Liver (tissue), 9 donors: ENCODE results near the gene MACROD1. TPM values are rescaled to one million over a fixed set of nuclear protein-coding genes. Genes with fewer than 3 reads are reported as not detected.

Source experiments
- DNase-seq: peaks from one replicate; pipeline ENCODE4 v3.0.0-alpha.2; 2017; ENCODE audit warnings: low spot score
- H3K27ac ChIP-seq, 2 donors: one replicate each; pipeline ENCODE4 v1.7.0; 2013; ENCODE audit warnings: inconsistent platforms in 2 of 2, low read length in 2 of 2, control low read depth in 1 of 2, low read depth in 1 of 2, mild to moderate bottlenecking in 1 of 2
- H3K27me3 ChIP-seq, 4 donors: one replicate each; pipeline versions ENCODE4 v1.6.1 to v1.7.0; 2013; ENCODE audit warnings: low read length in 3 of 4, inconsistent platforms in 1 of 4, mild to moderate bottlenecking in 1 of 4, moderate library complexity in 1 of 4; ENCODE audit not compliant: control insufficient read depth in 4 of 4, insufficient read depth in 4 of 4
- H3K36me3 ChIP-seq, 4 donors: one replicate each; pipeline versions ENCODE4 v1.6.1 to v1.7.0; 2013; ENCODE audit warnings: low read length in 3 of 4, mild to moderate bottlenecking in 3 of 4, low read depth in 1 of 4, moderate library complexity in 1 of 4; ENCODE audit not compliant: control insufficient read depth in 4 of 4, insufficient read depth in 3 of 4
- H3K4me1 ChIP-seq, 4 donors: one replicate each; pipeline versions ENCODE4 v1.6.1 to v1.7.0; 2013; ENCODE audit warnings: low read length in 3 of 4, mild to moderate bottlenecking in 3 of 4, moderate library complexity in 1 of 4; ENCODE audit not compliant: control insufficient read depth in 4 of 4, insufficient read depth in 4 of 4
- H3K4me3 ChIP-seq, 3 donors: one replicate each; pipeline versions ENCODE4 v1.6.1 to v1.7.0; 2013; ENCODE audit warnings: low read length in 3 of 3, control low read depth in 1 of 3, low read depth in 1 of 3, mild to moderate bottlenecking in 1 of 3
- H3K9ac ChIP-seq, 2 donors: one replicate each; pipeline ENCODE4 v1.7.0; 2013; ENCODE audit warnings: low read length in 2 of 2, mild to moderate bottlenecking in 2 of 2, moderate library complexity in 2 of 2, control low read depth in 1 of 2, low read depth in 1 of 2
- H3K9me3 ChIP-seq, 4 donors: one replicate each; pipeline versions ENCODE4 v1.6.1 to v1.7.0; 2013; ENCODE audit warnings: low read length in 3 of 4; ENCODE audit not compliant: control insufficient read depth in 4 of 4
- EGR1 ChIP-seq, 2 donors: IDR thresholded peaks; 2 replicates each; pipeline ENCODE4 v1.6.1; 2016 to 2018; ENCODE audit warnings: antibody characterized with exemption in 2 of 2, low read depth in 2 of 2
- FOXA1 ChIP-seq: IDR thresholded peaks from 2 replicates; pipeline ENCODE4 v1.6.1; 2016; ENCODE audit warnings: antibody characterized with exemption
- FOXA2 ChIP-seq: IDR thresholded peaks from 2 replicates; pipeline ENCODE4 v1.6.1; 2016; ENCODE audit warnings: antibody characterized with exemption
- GABPA ChIP-seq, 2 donors: IDR thresholded peaks in 1 of 2; conservative IDR thresholded peaks in 1 of 2; 2 replicates each; pipeline ENCODE4 v1.6.1; 2016; ENCODE audit warnings: antibody characterized with exemption in 2 of 2, mild to moderate bottlenecking in 1 of 2, moderate library complexity in 1 of 2
- HNF4A ChIP-seq, 2 donors: conservative IDR thresholded peaks; 2 replicates each; pipeline ENCODE4 v1.6.1; 2016; ENCODE audit warnings: antibody characterized with exemption in 2 of 2, mild to moderate bottlenecking in 2 of 2
- HNF4G ChIP-seq: IDR thresholded peaks from 2 replicates; pipeline ENCODE4 v1.6.1; 2016; ENCODE audit warnings: antibody characterized with exemption
- JUND ChIP-seq, 2 donors: IDR thresholded peaks; 2 replicates each; pipeline ENCODE4 v1.6.1; 2016; ENCODE audit warnings: antibody characterized with exemption in 2 of 2
- RAD21 ChIP-seq, 2 donors: IDR thresholded peaks; 2 replicates each; pipeline ENCODE4 v1.6.1; 2016; ENCODE audit warnings: antibody characterized with exemption in 2 of 2, mild to moderate bottlenecking in 2 of 2
- RXRA ChIP-seq, 2 donors: IDR thresholded peaks; 2 replicates each; pipeline ENCODE4 v1.6.1; 2017 to 2018; ENCODE audit warnings: antibody characterized with exemption in 2 of 2, mild to moderate bottlenecking in 1 of 2
- SP1 ChIP-seq: IDR thresholded peaks from 2 replicates; pipeline ENCODE4 v1.6.1; 2018; ENCODE audit warnings: antibody characterized with exemption, mild to moderate bottlenecking
- TAF1 ChIP-seq: conservative IDR thresholded peaks from 2 replicates; pipeline ENCODE4 v1.6.1; 2016; ENCODE audit warnings: antibody characterized with exemption, mild to moderate bottlenecking
- YY1 ChIP-seq: IDR thresholded peaks from 2 replicates; pipeline ENCODE4 v1.6.1; 2016; ENCODE audit warnings: antibody characterized with exemption, mild to moderate bottlenecking
- WGBS: extraction: QIAGEN DNeasy Blood & Tissue Kit; methylation state at CpG from one replicate; pipeline ENCODE4 v1.1.7; 2013; 5-methylcytosine and 5-hydroxymethylcytosine counted together
- polyA plus RNA-seq, 2 donors: library from polyadenylated mRNA; stranded (reverse) in 1 of 2; unstranded in 1 of 2; fragments of 200-250 nt in 1 of 2; fragments of >200 nt in 1 of 2; fragmentation: Nextera tagmentation in 1 of 2; extraction: Ambion mirVana in 1 of 2; gene quantifications; one replicate each; pipeline versions ENCODE4 v1.2.1 to v1.2.3, GENCODE V29; 2013 to 2015
- total RNA-seq, 2 donors: library from RNA; depleted of rRNA; stranded (reverse); fragments of >200 nt; gene quantifications; one replicate each; pipeline ENCODE4 v1.2.3, GENCODE V29; 2014
- TF ChIP-seq, protein P1 (sequence below): IDR thresholded peaks from 2 replicates; pipeline ENCODE4 v1.6.1; 2016; ENCODE audit warnings: antibody characterized with exemption
- TF ChIP-seq, protein P2 (sequence below): IDR thresholded peaks from 2 replicates; pipeline ENCODE4 v1.6.1; 2016; ENCODE audit warnings: antibody characterized with exemption
- TF ChIP-seq, protein P3 (sequence below): IDR thresholded peaks from 2 replicates; pipeline ENCODE4 v1.6.1; 2016; ENCODE audit warnings: antibody characterized with exemption
- TF ChIP-seq, protein P4 (sequence below): IDR thresholded peaks from 2 replicates; pipeline ENCODE4 v1.6.1; 2016; ENCODE audit warnings: antibody characterized with exemption, mild to moderate bottlenecking
- donor health status: healthy.
- donor health status: healthy.
- donor health status: healthy.
- donor health status: healthy.
- donor health status: healthy.

Gene MACROD1
- total and polyA plus RNA-seq, 4 donors, result 8.9 to 25.9 (median 13.1) TPM

DNA sequence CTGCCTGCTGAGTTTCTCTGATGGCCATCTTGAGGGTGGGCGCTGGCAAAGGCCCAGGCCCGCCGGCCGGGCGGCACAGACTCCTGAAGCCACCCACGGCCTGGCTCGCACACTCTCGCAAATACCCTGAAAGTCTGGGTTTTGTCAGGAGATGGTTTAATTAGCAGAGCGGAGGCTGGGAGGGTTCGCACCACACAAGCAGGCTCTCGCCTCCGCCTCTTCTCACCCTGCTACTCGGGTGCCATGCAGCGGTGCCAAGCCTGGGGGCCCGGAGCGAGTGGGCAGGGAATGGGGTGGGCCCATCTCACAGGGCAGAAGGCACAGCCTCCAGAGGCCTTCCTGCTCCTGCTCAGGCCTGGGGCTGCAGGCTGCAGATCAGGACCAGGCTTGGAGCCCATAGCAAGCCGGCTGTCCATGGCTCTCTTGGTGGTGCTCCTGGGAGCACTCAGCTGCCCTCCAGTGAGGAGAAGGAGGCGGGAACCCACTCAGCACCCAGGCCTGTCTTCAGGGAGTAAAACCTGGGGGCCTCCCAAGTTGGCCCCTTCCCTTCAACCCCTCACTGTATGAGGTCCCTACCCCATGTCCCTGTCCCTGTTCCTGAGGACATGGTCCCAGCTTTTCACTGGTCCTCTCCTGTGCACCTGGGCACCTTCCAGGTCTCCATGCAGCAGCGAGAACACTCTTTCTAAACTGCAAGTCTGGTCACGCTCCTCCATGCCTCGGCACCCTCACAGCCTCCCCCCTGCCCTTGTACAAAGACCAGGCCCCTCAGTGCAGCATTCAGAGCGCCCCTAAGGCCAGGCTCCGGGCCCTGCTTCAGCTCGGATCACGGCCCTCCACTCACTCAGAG is 68.2 kb downstream of the MACROD1 start:
- Histone ChIP-seq H3K4me3 (no peak overlapping the region), H3K9me3 (no peaks in the 10 kb centered on the region), H3K27ac (no peak overlapping the region), H3K36me3 (no peaks in the 10 kb centered on the region), H3K27me3 (no peaks in the 10 kb centered on the region), H3K4me1 (peaks cover 1 to 16% (median 12%) of the 10 kb centered on the region in 4 donors), H3K9ac (no peak overlapping the region)
- no peak for DNase-seq
- TF ChIP-seq JUND (IDR thresholded peaks at IDR 0.05), result no peak
- TF ChIP-seq HNF4G, result no peak
- TF ChIP-seq TAF1, result no peak
- no peak for TF ChIP-seq HNF4A (conservative IDR thresholded peaks at IDR 0.05)
- no peak for TF ChIP-seq EGR1 (IDR thresholded peaks at IDR 0.05; ENCODE audit: low read depth in 2 of 2)
- TF ChIP-seq, protein P1, sequence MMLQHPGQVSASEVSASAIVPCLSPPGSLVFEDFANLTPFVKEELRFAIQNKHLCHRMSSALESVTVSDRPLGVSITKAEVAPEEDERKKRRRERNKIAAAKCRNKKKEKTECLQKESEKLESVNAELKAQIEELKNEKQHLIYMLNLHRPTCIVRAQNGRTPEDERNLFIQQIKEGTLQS, result no peak
- no peak for TF ChIP-seq FOXA2
- TF ChIP-seq YY1, result no peak
- TF ChIP-seq GABPA (IDR thresholded peaks at IDR 0.05 in 1 of 2, conservative IDR thresholded peaks at IDR 0.05 in 1 of 2), result no peak
- TF ChIP-seq, protein P2, sequence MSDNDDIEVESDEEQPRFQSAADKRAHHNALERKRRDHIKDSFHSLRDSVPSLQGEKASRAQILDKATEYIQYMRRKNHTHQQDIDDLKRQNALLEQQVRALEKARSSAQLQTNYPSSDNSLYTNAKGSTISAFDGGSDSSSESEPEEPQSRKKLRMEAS, result no peak
- WGBS, result 92% methylated on average over 25 of the region's 25 CpGs

DNA sequence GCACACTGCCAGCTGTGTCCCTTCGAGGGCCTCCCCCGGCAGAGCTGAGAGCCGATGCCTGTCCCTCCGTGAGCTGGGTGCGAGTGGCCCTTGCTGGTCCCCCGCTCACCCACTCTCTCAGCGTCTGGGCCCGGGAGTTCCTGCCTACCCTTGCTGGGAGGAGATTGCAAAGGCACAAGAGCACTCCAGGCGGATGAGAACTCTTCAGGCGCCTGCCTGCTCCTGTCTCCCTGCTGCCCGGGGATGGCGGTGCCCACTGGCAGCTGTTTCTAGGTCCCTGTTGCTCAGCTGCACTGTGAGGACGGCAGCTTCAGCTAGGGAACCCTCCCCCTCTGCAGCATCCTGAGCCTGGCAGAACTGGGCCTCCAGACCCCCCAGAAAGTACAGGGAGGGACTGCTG is 69.1 kb downstream of the MACROD1 start:
- no peak for DNase-seq
- Histone ChIP-seq H3K4me3 (no peak overlapping the region), H3K9ac (no peak overlapping the region), H3K4me1 (peaks cover 1 to 25% (median 17%) of the 10 kb centered on the region in 4 donors), H3K27me3 (no peaks in the 10 kb centered on the region), H3K27ac (no peak overlapping the region), H3K36me3 (no peaks in the 10 kb centered on the region), H3K9me3 (no peaks in the 10 kb centered on the region)
- 97% methylated on average over 13 of the region's 13 CpGs for WGBS
- TF ChIP-seq SP1, result no peak
- no peak for TF ChIP-seq RXRA (IDR thresholded peaks at IDR 0.05)
- no peak for TF ChIP-seq JUND (IDR thresholded peaks at IDR 0.05)
- TF ChIP-seq HNF4G, result no peak
- no peak for TF ChIP-seq FOXA1
- TF ChIP-seq, protein P3, sequence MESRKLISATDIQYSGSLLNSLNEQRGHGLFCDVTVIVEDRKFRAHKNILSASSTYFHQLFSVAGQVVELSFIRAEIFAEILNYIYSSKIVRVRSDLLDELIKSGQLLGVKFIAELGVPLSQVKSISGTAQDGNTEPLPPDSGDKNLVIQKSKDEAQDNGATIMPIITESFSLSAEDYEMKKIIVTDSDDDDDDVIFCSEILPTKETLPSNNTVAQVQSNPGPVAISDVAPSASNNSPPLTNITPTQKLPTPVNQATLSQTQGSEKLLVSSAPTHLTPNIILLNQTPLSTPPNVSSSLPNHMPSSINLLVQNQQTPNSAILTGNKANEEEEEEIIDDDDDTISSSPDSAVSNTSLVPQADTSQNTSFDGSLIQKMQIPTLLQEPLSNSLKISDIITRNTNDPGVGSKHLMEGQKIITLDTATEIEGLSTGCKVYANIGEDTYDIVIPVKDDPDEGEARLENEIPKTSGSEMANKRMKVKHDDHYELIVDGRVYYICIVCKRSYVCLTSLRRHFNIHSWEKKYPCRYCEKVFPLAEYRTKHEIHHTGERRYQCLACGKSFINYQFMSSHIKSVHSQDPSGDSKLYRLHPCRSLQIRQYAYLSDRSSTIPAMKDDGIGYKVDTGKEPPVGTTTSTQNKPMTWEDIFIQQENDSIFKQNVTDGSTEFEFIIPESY, result no peak
- TF ChIP-seq YY1, result no peak
- TF ChIP-seq, protein P4, sequence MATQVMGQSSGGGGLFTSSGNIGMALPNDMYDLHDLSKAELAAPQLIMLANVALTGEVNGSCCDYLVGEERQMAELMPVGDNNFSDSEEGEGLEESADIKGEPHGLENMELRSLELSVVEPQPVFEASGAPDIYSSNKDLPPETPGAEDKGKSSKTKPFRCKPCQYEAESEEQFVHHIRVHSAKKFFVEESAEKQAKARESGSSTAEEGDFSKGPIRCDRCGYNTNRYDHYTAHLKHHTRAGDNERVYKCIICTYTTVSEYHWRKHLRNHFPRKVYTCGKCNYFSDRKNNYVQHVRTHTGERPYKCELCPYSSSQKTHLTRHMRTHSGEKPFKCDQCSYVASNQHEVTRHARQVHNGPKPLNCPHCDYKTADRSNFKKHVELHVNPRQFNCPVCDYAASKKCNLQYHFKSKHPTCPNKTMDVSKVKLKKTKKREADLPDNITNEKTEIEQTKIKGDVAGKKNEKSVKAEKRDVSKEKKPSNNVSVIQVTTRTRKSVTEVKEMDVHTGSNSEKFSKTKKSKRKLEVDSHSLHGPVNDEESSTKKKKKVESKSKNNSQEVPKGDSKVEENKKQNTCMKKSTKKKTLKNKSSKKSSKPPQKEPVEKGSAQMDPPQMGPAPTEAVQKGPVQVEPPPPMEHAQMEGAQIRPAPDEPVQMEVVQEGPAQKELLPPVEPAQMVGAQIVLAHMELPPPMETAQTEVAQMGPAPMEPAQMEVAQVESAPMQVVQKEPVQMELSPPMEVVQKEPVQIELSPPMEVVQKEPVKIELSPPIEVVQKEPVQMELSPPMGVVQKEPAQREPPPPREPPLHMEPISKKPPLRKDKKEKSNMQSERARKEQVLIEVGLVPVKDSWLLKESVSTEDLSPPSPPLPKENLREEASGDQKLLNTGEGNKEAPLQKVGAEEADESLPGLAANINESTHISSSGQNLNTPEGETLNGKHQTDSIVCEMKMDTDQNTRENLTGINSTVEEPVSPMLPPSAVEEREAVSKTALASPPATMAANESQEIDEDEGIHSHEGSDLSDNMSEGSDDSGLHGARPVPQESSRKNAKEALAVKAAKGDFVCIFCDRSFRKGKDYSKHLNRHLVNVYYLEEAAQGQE, result no peak
- TF ChIP-seq TAF1, result no peak
- TF ChIP-seq, protein P2, result no peak
- no peak for TF ChIP-seq RAD21 (IDR thresholded peaks at IDR 0.05)
